Chondrocyte (in vitro differentiated cells): Measurements from ENCODE around the gene NECTIN4. TPM values are rescaled to one million over a fixed set of nuclear protein-coding genes. Genes with fewer than 3 reads are reported as not detected.
"Not testable (repeated sequence)": the region's sequence is repeated elsewhere in the genome, so short reads cannot be mapped to it uniquely, and the experiment has no call there.

ENCODE experiments used
- DNase-seq: peaks from one replicate; pipeline ENCODE4 v3.0.0; 2021; ENCODE audit warnings: mixed read lengths, low spot score
- H3K27ac Mint-ChIP-seq: one replicate; pipeline ENCODE4 v1.8.0; 2021; ENCODE audit warnings: mild to moderate bottlenecking, moderate library complexity, mixed read lengths; ENCODE audit not compliant: unreplicated experiment
- H3K27me3 Mint-ChIP-seq: 2 replicates; pipeline ENCODE4 v1.8.0; 2021; ENCODE audit warnings: low read depth, mixed read lengths
- H3K36me3 Mint-ChIP-seq: 2 replicates; pipeline ENCODE4 v1.8.0; 2021; ENCODE audit warnings: low read depth, mixed read lengths
- H3K4me1 Mint-ChIP-seq: 2 replicates; pipeline ENCODE4 v1.8.0; 2021; ENCODE audit warnings: low read depth, mild to moderate bottlenecking, mixed read lengths
- H3K4me3 Mint-ChIP-seq: one replicate; pipeline ENCODE4 v1.8.0; 2021; ENCODE audit warnings: mild to moderate bottlenecking, moderate library complexity, mixed read lengths; ENCODE audit not compliant: unreplicated experiment
- H3K9me3 Mint-ChIP-seq: 2 replicates; pipeline ENCODE4 v1.8.0; 2021; ENCODE audit warnings: low read depth, mixed read lengths
- total RNA-seq: library from RNA; stranded (reverse); gene quantifications from 3 replicates; pipeline ENCODE4 v1.2.1, GENCODE V29; 2021
- TF ChIP-seq, protein P1 (sequence below): fragments of 200-600 bp; sonication (generic); IDR thresholded peaks from 2 replicates; pipeline ENCODE4 v1.5.0; 2021; ENCODE audit warnings: antibody characterized with exemption, mild to moderate bottlenecking, moderate library complexity

Gene NECTIN4
- total RNA-seq, 1 donor from 2014 or later: 0.12 TPM

DNA sequence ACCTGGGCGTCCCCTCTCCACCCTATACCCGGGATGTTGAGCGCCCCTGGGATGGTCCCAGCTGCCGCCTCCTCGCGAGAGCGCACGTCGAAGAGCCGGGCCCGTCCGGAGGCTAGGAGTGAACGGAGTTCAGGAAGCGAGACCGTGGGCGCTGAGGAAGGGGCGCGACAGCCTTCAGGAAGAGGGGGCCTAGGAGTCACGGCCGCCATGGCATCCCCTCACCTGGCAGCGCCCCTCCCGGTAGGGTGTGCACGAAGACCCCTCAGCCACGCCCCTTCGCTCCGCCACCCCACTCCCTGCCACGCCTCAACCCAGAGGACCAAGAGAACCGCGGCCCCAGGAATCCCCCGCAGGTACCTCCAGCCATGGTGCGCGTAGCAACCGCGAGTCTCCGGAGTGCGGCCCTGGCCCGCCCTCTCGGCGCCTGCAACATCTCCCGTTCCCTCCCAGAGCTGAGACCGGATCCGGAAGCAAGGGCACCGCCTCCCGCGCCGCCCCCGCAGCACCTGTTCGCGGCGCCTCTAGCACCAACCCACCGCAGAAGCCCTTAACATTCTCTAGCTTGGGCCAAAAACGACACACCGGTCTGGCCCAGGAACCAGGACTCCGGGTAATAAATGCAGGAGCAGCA is 50.7 kb downstream of the NECTIN4 start, which contains the start of gene TSTD1:
Gene TSTD1 (minus strand): TSS at position 442 of the 631 bp plus-strand sequence. CDS start 75 bp downstream, at position 367.
- H3K27ac Mint-ChIP-seq: no peak within 1 kb of the TSS

DNA sequence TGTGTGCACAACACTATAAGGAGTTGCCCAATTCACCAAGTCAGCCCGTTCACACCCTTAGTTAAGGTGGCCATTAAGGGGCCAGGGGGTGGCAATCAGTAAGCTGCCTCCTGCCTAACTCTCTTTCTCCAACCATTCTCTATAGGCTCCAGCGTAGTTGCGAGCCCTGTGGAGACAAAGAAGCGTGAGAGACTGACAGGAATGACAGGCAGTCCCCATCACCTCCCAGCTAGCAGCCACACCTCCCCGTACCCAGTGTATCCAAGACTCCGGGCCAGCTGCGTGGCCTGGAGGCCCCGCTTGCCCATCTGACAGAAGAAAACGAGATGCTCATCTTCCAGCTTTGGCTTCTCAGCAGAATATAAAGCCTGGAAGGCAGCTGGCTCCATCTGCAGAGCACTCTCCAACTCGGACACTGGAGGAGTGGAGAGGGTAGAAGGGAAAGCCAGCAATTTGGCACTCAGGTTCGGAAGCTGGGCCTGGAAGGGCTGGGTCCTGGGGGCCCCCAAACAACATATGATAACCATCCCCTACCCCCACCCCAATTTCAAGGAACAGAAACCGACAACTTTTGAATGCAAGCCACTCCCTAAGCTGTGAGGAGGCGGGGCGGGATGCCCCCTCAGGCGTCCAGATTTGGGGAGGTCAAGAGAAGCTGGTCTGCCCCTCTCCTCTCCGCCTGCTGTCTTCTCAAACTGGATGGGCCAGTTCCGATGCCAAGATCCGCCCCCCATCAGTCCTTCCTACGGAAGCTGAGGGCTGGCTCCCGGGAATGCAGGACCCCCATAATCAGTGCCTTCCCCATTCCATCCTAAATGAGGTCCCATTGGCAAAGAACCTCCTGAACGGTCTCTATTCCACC is 51.5 kb downstream of the NECTIN4 start:
- TF ChIP-seq, protein P1, sequence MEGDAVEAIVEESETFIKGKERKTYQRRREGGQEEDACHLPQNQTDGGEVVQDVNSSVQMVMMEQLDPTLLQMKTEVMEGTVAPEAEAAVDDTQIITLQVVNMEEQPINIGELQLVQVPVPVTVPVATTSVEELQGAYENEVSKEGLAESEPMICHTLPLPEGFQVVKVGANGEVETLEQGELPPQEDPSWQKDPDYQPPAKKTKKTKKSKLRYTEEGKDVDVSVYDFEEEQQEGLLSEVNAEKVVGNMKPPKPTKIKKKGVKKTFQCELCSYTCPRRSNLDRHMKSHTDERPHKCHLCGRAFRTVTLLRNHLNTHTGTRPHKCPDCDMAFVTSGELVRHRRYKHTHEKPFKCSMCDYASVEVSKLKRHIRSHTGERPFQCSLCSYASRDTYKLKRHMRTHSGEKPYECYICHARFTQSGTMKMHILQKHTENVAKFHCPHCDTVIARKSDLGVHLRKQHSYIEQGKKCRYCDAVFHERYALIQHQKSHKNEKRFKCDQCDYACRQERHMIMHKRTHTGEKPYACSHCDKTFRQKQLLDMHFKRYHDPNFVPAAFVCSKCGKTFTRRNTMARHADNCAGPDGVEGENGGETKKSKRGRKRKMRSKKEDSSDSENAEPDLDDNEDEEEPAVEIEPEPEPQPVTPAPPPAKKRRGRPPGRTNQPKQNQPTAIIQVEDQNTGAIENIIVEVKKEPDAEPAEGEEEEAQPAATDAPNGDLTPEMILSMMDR: no peak
- H3K27me3 Mint-ChIP-seq: no peaks in the 10 kb centered on the region
- no peak for DNase-seq
- H3K27ac Mint-ChIP-seq: no peak overlapping the region
- peaks cover 31% of the 10 kb centered on the region for H3K36me3 Mint-ChIP-seq
- H3K4me3 Mint-ChIP-seq: no peak overlapping the region
- no peaks in the 10 kb centered on the region for H3K9me3 Mint-ChIP-seq
- no peaks in the 10 kb centered on the region for H3K4me1 Mint-ChIP-seq

More for the DNA sequence above, 50.7 kb downstream of the NECTIN4 start, which contains the start of gene TSTD1:
- no peak for DNase-seq
- peaks cover 31% of the 10 kb centered on the region for H3K36me3 Mint-ChIP-seq
- H3K4me1 Mint-ChIP-seq: no peaks in the 10 kb centered on the region
- H3K4me3 Mint-ChIP-seq: no peak within 1 kb of the TSS
- TF ChIP-seq, protein P1: no peak
- H3K27me3 Mint-ChIP-seq: no peaks in the 10 kb centered on the region
- no peaks in the 10 kb centered on the region for H3K9me3 Mint-ChIP-seq

DNA sequence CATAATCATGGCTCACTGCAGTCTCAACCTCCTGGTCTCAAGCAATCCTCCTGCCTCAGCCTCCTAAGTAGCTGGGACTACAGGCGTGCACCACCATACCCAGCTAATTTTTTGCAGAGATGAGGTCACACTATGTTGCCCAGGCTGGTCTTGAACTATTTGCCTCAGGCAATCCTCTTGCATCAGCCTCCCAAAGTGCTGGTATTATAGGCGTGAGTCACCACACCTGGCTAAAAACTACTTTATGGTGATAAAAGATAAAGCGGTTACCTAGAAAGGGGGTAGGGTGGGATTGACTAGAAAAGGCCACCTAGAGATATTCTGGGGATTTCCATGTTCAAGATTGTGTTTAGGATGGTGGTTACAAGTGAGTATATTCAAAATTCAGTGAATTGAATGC is 55.6 kb downstream of the NECTIN4 start:
- Mint-ChIP-seq H3K27me3 (no peaks in the 10 kb centered on the region), H3K36me3 (peaks cover 1% of the 10 kb centered on the region), H3K9me3 (no peaks in the 10 kb centered on the region), H3K27ac (no peak overlapping the region), H3K4me1 (no peaks in the 10 kb centered on the region), H3K4me3 (no peak overlapping the region)
- DNase-seq: no peak
- TF ChIP-seq, protein P1: no peak

DNA sequence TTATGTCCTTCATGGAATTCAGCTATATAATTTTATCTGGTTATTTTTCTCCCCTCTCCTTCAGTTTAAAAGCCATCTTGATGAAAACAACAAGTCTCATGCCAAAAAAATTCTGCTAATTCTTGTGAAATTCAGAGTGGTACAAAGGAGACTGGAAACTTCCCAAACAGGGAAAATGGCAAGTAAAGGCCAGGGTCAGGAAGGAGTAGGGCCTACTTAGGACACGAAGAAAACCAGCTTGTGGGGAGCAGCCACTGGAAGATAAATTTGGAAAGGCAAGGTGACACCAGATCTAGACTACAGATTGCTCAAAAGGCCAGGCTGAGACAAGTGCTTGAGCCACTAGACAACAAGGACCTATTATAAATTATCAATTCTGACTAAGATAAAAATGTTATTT is 56.9 kb downstream of the NECTIN4 start:
- Mint-ChIP-seq H3K36me3 (no peaks in the 10 kb centered on the region), H3K9me3 (no peaks in the 10 kb centered on the region), H3K27me3 (no peaks in the 10 kb centered on the region), H3K4me1 (no peaks in the 10 kb centered on the region), H3K4me3 (no peak overlapping the region), H3K27ac (no peak overlapping the region)
- TF ChIP-seq, protein P1: no peak
- DNase-seq: no peak

DNA sequence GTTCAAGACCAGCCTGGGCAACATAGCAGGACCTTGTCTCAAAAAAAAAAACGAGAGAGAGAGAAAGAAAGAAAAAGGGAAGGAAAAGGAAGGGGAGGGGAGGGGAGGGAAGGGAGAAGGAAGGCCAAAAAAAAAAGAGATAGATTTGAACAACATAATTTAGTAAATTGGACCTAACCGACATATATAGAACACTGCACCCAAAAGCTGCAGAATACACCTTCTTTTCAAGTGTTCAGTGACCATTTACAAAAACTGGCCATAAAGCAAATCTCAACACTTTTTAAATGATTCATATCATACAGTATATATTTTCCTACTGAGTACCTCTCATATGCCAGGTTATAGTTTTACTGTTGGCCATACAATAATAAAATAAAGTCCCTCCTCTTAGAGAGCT is 57.5 kb downstream of the NECTIN4 start:
- Mint-ChIP-seq H3K9me3 (no peaks in the 10 kb centered on the region), H3K27me3 (no peaks in the 10 kb centered on the region), H3K27ac (no peak overlapping the region), H3K36me3 (no peaks in the 10 kb centered on the region), H3K4me1 (no peaks in the 10 kb centered on the region), H3K4me3 (no peak overlapping the region)
- no peak for DNase-seq
- TF ChIP-seq, protein P1: no peak

DNA sequence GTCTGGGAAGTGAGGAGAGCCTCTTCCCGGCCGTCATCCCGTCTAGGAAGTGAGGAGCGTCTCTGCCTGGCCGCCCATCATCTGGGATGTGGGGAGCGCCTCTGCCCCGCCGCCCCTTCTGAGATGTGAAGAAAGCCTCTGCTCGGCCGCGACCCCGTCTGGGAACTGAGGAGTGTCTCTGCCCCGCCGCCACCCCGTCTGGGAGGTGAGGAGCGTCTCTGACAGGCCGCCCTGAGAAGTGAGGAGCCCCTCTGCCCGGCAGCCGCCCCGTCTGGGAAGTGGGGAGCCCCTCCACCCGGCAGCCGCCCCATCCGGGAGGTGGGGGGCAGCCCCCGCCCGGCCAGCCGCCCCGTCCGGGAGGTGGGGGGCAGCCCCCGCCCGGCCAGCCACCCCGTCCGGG is 59.9 kb downstream of the NECTIN4 start:
- not testable (repeated sequence) for DNase-seq, H3K4me1 Mint-ChIP-seq, H3K4me3 Mint-ChIP-seq, H3K27ac Mint-ChIP-seq, H3K27me3 Mint-ChIP-seq, H3K36me3 Mint-ChIP-seq, H3K9me3 Mint-ChIP-seq

DNA sequence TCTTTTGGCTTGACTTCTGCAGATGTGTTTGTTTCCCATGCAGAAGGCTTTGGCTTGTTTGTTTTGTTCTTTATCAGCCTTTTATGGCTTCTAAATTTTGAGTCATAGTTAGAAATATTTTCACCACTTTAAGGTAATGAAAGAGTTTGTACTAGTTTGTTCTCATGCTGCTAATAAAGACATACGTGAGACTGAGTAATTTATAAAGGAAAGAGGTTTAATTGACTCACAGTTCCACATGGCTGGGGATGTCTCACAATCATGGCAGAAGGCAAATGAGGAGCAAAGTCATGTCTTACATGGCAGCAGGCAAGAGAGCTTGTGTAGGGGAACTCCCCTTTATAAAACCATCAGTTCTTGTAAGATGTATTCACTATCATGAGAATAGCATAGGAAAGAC is 62.4 kb downstream of the NECTIN4 start:
- not testable (repeated sequence) for H3K4me3 Mint-ChIP-seq, DNase-seq, H3K27ac Mint-ChIP-seq

DNA sequence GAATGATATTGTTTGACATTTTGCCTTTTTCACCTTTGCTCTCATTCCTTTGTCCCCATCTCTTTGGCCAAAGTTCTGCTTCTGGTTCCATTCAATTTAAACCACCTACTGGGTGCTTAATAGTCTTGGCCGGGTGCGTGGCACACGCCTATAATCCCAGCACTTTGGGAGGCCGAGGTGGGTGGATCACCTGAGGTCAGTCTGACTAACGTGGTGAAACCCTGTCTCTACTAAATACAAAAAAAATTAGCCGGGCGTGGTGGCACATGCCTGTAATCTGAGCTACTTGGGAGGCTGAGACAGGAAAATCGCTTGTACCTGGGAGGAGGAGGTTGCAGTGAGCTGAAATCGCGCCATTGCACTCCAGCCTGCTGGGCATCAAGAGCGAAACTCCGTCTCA is 66.9 kb downstream of the NECTIN4 start:
- H3K27ac Mint-ChIP-seq, H3K36me3 Mint-ChIP-seq, DNase-seq, H3K4me3 Mint-ChIP-seq, H3K9me3 Mint-ChIP-seq: not testable (repeated sequence)
- H3K27me3 Mint-ChIP-seq: peaks cover 44% of the 10 kb centered on the region
- H3K4me1 Mint-ChIP-seq: peaks cover 20% of the 10 kb centered on the region

More for the DNA sequence above, 62.4 kb downstream of the NECTIN4 start:
- H3K4me1 Mint-ChIP-seq, H3K9me3 Mint-ChIP-seq, H3K36me3 Mint-ChIP-seq, H3K27me3 Mint-ChIP-seq: not testable (repeated sequence)
